Stimulated activated CD8-positive, alpha-beta memory T cell treated with anti-CD3 and anti-CD28 coated beads, Interleukin-12 subunit alpha, Interleukin-12 subunit beta, amount 100 ng/mL, for 24 hours (primary cell): ENCODE results near the gene EPG5.
"Not testable (repeated sequence)": the region's sequence is repeated elsewhere in the genome, so short reads cannot be mapped to it uniquely, and the experiment has no call there.

Experiments
- DNase-seq: peaks from one replicate; pipeline ENCODE4 v3.0.0-alpha.2; 2020; ENCODE audit errors: extremely low read depth

The EPG5 gene

GRCh38 chr18:45967007-45967706, at the start of gene EPG5:
Gene EPG5, minus strand, starts transcription at chr18:45967329. Its CDS starts 90 bp downstream, at chr18:45967239.
- peak; percentile 79 for DNase-seq

- no peak for DNase-seq
Observed at GRCh38 chr18:46013484-46014189, 46.5 kb upstream of the EPG5 start.

- no peak for DNase-seq
Observed at GRCh38 chr18:46010676-46011075, 43.5 kb upstream of the EPG5 start.

- DNase-seq: no peak
Observed at GRCh38 chr18:46010050-46010449, 42.9 kb upstream of the EPG5 start.

- DNase-seq: no peak
Observed at GRCh38 chr18:46009125-46009840, 42.2 kb upstream of the EPG5 start.

- no peak for DNase-seq
Observed at GRCh38 chr18:46008531-46008930, 41.4 kb upstream of the EPG5 start.

GRCh38 chr18:46007165-46007564, 40.0 kb upstream of the EPG5 start:
- no peak for DNase-seq

- DNase-seq: no peak
Observed at GRCh38 chr18:46002934-46003333, 35.8 kb upstream of the EPG5 start.

- DNase-seq: no peak
Observed at GRCh38 chr18:46001892-46002291, 34.8 kb upstream of the EPG5 start.

- DNase-seq: no peak
Observed at GRCh38 chr18:46001074-46001473, 33.9 kb upstream of the EPG5 start.

- DNase-seq: no peak
Observed at GRCh38 chr18:45999536-45999935, 32.4 kb upstream of the EPG5 start.

- DNase-seq: no peak
Observed at GRCh38 chr18:45998244-45998643, 31.1 kb upstream of the EPG5 start.

GRCh38 chr18:45997700-45998151, 30.6 kb upstream of the EPG5 start:
- no peak for DNase-seq

- DNase-seq: no peak
Observed at GRCh38 chr18:45995461-45995860, 28.3 kb upstream of the EPG5 start.

- DNase-seq: no peak
Observed at GRCh38 chr18:45993438-45993837, 26.3 kb upstream of the EPG5 start.

GRCh38 chr18:45992527-45992926, 25.4 kb upstream of the EPG5 start:
- not testable (repeated sequence) for DNase-seq

- no peak for DNase-seq
Observed at GRCh38 chr18:45991788-45992187, 24.7 kb upstream of the EPG5 start.

GRCh38 chr18:45984546-45985235, 17.6 kb upstream of the EPG5 start:
- no peak for DNase-seq

- DNase-seq: no peak
Observed at GRCh38 chr18:45981821-45982220, 14.7 kb upstream of the EPG5 start.

- DNase-seq: no peak
Observed at GRCh38 chr18:45980229-45980628, 13.1 kb upstream of the EPG5 start.

GRCh38 chr18:45978084-45978483, 11.0 kb upstream of the EPG5 start:
- no peak for DNase-seq

- DNase-seq: no peak
Observed at GRCh38 chr18:45976974-45977373, 9.8 kb upstream of the EPG5 start.
